ENCODE results near the gene STK11. TPM values are rescaled to one million over a fixed set of nuclear protein-coding genes. Genes with fewer than 3 reads are reported as not detected.

The STK11 gene
- total RNA-seq, 2 experiments from 2014 or later: 65.1 to 66.1 TPM

GRCh38 chr19:1256646-1257474 is 51.3 kb downstream of the STK11 start:
- peaks cover 23% of the 10 kb centered on the region for H3K36me3 Mint-ChIP-seq (ENCODE audit: low read depth)
- H3K4me3 Mint-ChIP-seq: no peak overlapping the region
- peak overlapping the region; percentile 70 for H3K27ac Mint-ChIP-seq
- no peaks in the 10 kb centered on the region for H3K9me3 Mint-ChIP-seq
- no peaks in the 10 kb centered on the region for H3K27me3 Mint-ChIP-seq (ENCODE audit: low read depth)
- H3K4me1 Mint-ChIP-seq (ENCODE audit: low read depth): peaks cover 44% of the 10 kb centered on the region
- no peak for DNase-seq
- CTCF ChIA-PET: interaction anchor here (1.5 to 1.9 kb wide), 2 partner anchors 10 to 12 kb away, joined by 6 read pairs; no protein-coding TSS in a partner anchor
- intact Hi-C loops (cut with micrococcal nuclease): no loop called here

GRCh38 chr19:1257475-1258162 is 52.0 kb downstream of the STK11 start:
- H3K4me1 Mint-ChIP-seq (ENCODE audit: low read depth): peaks cover 48% of the 10 kb centered on the region
- peaks cover 21% of the 10 kb centered on the region for H3K36me3 Mint-ChIP-seq (ENCODE audit: low read depth)
- no peak for DNase-seq
- peak overlapping the region; percentile 97 for H3K27ac Mint-ChIP-seq
- CTCF ChIA-PET: no interaction called here
- intact Hi-C loops (cut with micrococcal nuclease): no loop called here
- no peaks in the 10 kb centered on the region for H3K27me3 Mint-ChIP-seq (ENCODE audit: low read depth)
- H3K9me3 Mint-ChIP-seq: no peaks in the 10 kb centered on the region
- peak overlapping the region; percentile 42 for H3K4me3 Mint-ChIP-seq

- intact Hi-C loops (cut with micrococcal nuclease): no loop called here
Measured at GRCh38 chr19:1258163-1258492, 52.5 kb downstream of the STK11 start.

GRCh38 chr19:1258707-1259205 is 53.2 kb downstream of the STK11 start:
- Mint-ChIP-seq H3K36me3 (ENCODE audit: low read depth) (peaks cover 17% of the 10 kb centered on the region), H3K9me3 (no peaks in the 10 kb centered on the region), H3K27me3 (ENCODE audit: low read depth) (no peaks in the 10 kb centered on the region), H3K27ac (peak overlapping the region; percentile 97), H3K4me1 (ENCODE audit: low read depth) (peaks cover 51% of the 10 kb centered on the region), H3K4me3 (peak overlapping the region; percentile 92)
- no peak for DNase-seq
- CTCF ChIA-PET: interaction anchor here (0.7 to 11.1 kb wide), 2 partner anchors 10 to 15 kb away, joined by 3 to 233 read pairs; partner anchors contain the start of genes ATP5F1D and CIRBP
- intact Hi-C loops (cut with micrococcal nuclease): loop anchor here (1.0 kb wide), 1 partner anchor 9 kb away; no protein-coding TSS in a partner anchor

More at GRCh38 chr19:1258163-1258492, 52.5 kb downstream of the STK11 start:
- Mint-ChIP-seq H3K4me3 (peak overlapping the region; percentile 49), H3K4me1 (ENCODE audit: low read depth) (peaks cover 52% of the 10 kb centered on the region), H3K9me3 (no peaks in the 10 kb centered on the region), H3K36me3 (ENCODE audit: low read depth) (peaks cover 21% of the 10 kb centered on the region), H3K27ac (peak overlapping the region; percentile 97), H3K27me3 (ENCODE audit: low read depth) (no peaks in the 10 kb centered on the region)
- CTCF ChIA-PET: no interaction called here
- no peak for DNase-seq

GRCh38 chr19:1259206-1259875 is 53.8 kb downstream of the STK11 start:
- intact Hi-C loops (cut with micrococcal nuclease): loop anchor here (1.0 kb wide), 1 partner anchor 10 kb away; no protein-coding TSS in a partner anchor
- H3K9me3 Mint-ChIP-seq: no peaks in the 10 kb centered on the region
- peak overlapping the region; percentile 92 for H3K4me3 Mint-ChIP-seq
- H3K27me3 Mint-ChIP-seq (ENCODE audit: low read depth): no peaks in the 10 kb centered on the region
- CTCF ChIA-PET: interaction anchor here (0.7 to 11.1 kb wide), 2 partner anchors 9 to 16 kb away, joined by 3 to 233 read pairs; partner anchors contain the start of genes ATP5F1D and CIRBP
- peak; percentile 80 for DNase-seq
- peaks cover 17% of the 10 kb centered on the region for H3K36me3 Mint-ChIP-seq (ENCODE audit: low read depth)
- H3K4me1 Mint-ChIP-seq (ENCODE audit: low read depth): peaks cover 49% of the 10 kb centered on the region
- peak overlapping the region; percentile 97 for H3K27ac Mint-ChIP-seq

GRCh38 chr19:1259876-1260748 is 54.5 kb downstream of the STK11 start:
- H3K9me3 Mint-ChIP-seq: no peaks in the 10 kb centered on the region
- H3K4me1 Mint-ChIP-seq (ENCODE audit: low read depth): peaks cover 44% of the 10 kb centered on the region
- DNase-seq: peak; percentile 70
- peaks cover 11% of the 10 kb centered on the region for H3K36me3 Mint-ChIP-seq (ENCODE audit: low read depth)
- CTCF ChIA-PET: interaction anchor here (11.1 kb wide), 1 partner anchor 16 kb away, joined by 233 read pairs; the partner anchor contains the start of gene ATP5F1D
- H3K27me3 Mint-ChIP-seq (ENCODE audit: low read depth): no peaks in the 10 kb centered on the region
- intact Hi-C loops (cut with micrococcal nuclease): loop anchor here (1.0 to 5.0 kb wide), 3 partner anchors 8 to 648 kb away; no protein-coding TSS in a partner anchor
- peak overlapping the region; percentile 92 for H3K4me3 Mint-ChIP-seq
- peak overlapping the region; percentile 97 for H3K27ac Mint-ChIP-seq

- no peaks in the 10 kb centered on the region for H3K27me3 Mint-ChIP-seq (ENCODE audit: low read depth)
- H3K36me3 Mint-ChIP-seq (ENCODE audit: low read depth): peaks cover 11% of the 10 kb centered on the region
- CTCF ChIA-PET: interaction anchor here (0.7 to 11.1 kb wide), 3 partner anchors 8 to 23 kb away, joined by 3 to 233 read pairs (median 3); partner anchors contain the start of gene ATP5F1D
- peaks cover 51% of the 10 kb centered on the region for H3K4me1 Mint-ChIP-seq (ENCODE audit: low read depth)
- intact Hi-C loops (cut with micrococcal nuclease): loop anchor here (1.0 to 5.0 kb wide), 3 partner anchors 8 to 649 kb away; partner anchors contain the start of gene CIRBP
- peak overlapping the region; percentile 92 for H3K4me3 Mint-ChIP-seq
- no peaks in the 10 kb centered on the region for H3K9me3 Mint-ChIP-seq
- H3K27ac Mint-ChIP-seq: peak overlapping the region; percentile 97
- DNase-seq: peak; percentile 97
Measured at GRCh38 chr19:1260749-1261537, 55.4 kb downstream of the STK11 start.

GRCh38 chr19:1261538-1261797 is 55.9 kb downstream of the STK11 start:
- Mint-ChIP-seq H3K27me3 (ENCODE audit: low read depth) (no peaks in the 10 kb centered on the region), H3K27ac (peak overlapping the region; percentile 94), H3K4me1 (ENCODE audit: low read depth) (peaks cover 50% of the 10 kb centered on the region), H3K9me3 (no peaks in the 10 kb centered on the region), H3K4me3 (peak overlapping the region; percentile 92), H3K36me3 (ENCODE audit: low read depth) (peaks cover 11% of the 10 kb centered on the region)
- no peak for DNase-seq
- CTCF ChIA-PET: interaction anchor here (0.7 to 11.1 kb wide), 3 partner anchors 9 to 23 kb away, joined by 3 to 233 read pairs (median 3); partner anchors contain the start of gene ATP5F1D
- intact Hi-C loops (cut with micrococcal nuclease): loop anchor here (1.0 to 5.0 kb wide), 2 partner anchors 8 to 649 kb away; partner anchors contain the start of gene CIRBP

- intact Hi-C loops (cut with micrococcal nuclease): loop anchor here (1.0 to 5.0 kb wide), 2 partner anchors 7 to 650 kb away; partner anchors contain the start of gene CIRBP
- Mint-ChIP-seq H3K27ac (peak overlapping the region; percentile 94), H3K9me3 (no peaks in the 10 kb centered on the region), H3K4me3 (peak overlapping the region; percentile 92), H3K36me3 (ENCODE audit: low read depth) (peaks cover 11% of the 10 kb centered on the region), H3K4me1 (ENCODE audit: low read depth) (peaks cover 50% of the 10 kb centered on the region), H3K27me3 (ENCODE audit: low read depth) (no peaks in the 10 kb centered on the region)
- DNase-seq: no peak
- CTCF ChIA-PET: interaction anchor here (1.2 to 11.1 kb wide), 2 partner anchors 9 to 18 kb away, joined by 3 to 233 read pairs; partner anchors contain the start of gene ATP5F1D
Measured at GRCh38 chr19:1261798-1262622, 56.4 kb downstream of the STK11 start.

All from activated naive CD4-positive, alpha-beta T cell treated with anti-CD3 and anti-CD28 coated beads for 36 hours (primary cell).